HG02870 (cell line): ENCODE data around the gene BAHCC1.

Experiments used
- ATAC-seq: cut with Tn5 transposase; IDR thresholded peaks from one replicate; pipeline ENCODE4 v1.9.1; 2021; ENCODE audit warnings: mild to moderate bottlenecking, moderate library complexity; ENCODE audit not compliant: unreplicated experiment

The BAHCC1 gene

DNA sequence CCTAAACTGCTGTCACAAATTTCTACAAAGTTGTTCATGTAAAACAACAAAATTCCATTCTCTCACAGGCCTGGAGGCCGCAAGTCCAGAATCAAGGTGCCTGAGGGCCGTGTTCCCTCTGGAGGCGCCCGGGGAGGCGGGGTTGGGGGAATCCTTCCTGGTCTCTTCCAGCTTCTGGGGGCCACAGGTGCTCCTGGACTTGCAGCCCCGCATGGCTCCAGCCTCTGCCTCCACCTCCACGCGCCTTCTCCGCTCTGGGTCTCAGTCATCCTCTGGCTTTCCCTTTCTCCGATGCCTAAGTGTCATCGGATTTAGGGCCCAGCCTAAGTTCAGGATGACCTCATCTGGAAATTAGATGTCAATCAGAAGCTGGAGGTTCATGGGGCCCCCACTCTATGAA is 28.6 kb upstream of the BAHCC1 start:
- ATAC-seq: no peak

DNA sequence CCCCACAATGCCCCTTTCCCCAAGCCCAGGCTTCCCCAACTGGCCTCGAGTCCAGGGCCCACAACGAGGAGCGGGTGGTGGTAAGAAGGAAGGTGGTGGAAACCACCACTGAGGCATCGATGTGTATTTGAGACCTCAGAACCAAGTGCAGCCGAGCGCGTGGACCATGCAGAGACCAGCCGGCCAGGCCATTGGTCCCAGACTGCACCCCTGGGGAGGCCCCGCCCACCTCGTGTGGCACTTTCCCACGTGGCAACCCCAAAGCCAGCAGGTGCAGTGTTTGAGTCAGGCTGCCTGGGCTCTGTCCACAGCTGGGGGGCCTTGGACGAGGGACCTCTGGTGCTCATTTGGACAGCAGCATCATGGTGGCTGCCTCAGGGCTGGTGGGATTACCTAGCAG is 28.1 kb upstream of the BAHCC1 start:
- no peak for ATAC-seq

DNA sequence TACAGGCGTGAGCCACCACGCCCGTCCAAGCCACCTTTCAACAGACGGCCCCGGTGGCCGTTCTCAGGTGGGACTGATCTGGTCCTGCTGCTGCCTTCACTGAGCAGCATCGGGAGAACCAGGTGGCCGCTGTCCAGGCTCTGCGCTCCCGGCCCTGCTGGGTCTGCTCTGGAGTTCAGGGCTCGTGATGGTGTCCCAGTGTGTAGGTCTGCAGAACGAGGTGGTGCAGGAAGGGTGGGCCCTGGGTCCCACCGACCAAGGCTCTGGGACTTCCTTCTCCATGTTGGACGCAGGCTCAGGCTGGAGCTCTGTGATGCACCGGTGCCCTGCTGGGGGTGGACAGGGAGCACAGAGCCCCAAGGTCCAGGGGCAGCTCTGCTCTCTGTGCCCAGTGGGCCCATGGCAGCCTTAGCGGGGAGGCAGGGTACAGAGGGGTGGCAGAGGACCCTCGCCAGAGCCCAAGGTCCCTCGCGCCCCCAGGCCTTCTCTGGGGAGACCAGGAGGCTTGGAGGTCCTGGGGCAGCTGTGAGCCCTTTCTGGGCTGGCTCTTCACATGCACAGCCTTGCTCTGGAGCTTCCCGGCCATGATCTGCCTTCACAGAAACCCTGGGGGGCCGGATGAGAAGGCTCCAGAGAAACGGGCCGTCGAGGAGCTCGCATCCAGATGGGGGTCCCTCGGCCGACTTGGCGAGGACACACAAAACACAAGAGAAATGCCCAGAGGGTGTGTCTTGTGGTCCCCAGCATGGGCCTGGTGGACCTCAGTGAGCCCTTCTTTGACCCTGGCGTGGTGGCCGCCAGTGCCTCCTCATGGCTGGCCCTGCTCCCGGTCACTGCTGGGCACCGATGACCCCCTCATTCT is 26.9 kb upstream of the BAHCC1 start:
- no peak for ATAC-seq

DNA sequence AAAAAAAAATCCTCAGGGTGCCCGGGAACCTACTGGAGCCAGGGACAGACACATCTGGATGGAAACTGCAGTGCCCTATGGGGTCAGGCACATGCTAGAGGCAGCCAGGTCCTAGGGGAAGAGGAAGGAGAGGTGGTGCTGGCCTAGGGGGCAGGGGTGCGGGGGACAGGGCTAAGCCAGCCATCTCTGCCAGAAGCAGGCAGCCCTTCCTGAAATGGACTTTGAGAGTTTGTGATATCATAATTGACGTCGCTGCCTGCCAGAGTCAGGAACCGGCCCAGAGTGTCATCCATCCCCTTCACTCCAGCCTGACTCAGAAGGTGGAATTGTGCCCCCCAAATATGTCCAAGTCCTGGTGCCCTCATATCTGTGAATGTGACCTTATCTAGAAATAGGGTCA is 25.0 kb upstream of the BAHCC1 start:
- ATAC-seq: no peak

DNA sequence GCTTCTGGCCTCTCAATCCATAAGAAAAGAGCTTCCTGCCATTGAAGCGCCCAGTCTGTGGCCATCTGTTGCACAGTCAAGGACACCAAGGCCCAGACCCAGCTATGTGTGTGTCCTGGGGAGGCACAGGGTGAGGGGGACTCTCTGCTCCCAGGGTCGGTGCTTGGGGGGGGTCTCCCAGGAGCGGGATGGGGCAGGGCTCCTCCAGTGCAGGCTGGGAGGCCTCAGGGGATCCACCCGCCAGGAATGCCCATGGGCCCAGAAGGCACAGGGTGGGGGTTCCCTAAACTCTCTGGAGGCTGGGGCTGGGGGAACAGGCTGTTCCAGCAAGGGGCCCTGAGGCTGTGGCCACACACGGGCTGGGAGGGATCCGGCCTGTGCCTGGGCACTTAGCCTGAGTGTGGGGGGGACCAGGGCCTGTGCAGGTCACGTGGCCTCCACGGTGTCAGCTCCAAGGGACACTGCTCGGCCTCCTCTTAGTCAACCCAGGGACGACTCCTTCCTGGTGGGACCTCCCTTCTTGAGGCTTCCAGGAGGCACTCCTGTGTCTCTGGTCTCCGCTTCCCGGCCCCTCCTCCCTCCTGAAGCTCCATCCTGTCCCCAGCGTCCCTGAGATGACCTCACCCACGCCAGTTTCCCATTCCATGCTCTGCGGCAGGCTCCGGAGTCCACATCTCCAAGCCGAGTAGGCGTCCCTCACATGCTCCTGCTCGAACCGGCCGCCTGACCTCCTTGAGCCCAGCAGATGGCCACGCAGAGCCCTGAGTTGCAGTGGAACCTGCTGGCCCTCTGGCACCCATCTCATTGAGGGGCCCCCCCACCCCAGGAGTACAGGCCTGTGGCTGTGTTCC is 23.1 kb upstream of the BAHCC1 start:
- ATAC-seq: no peak

DNA sequence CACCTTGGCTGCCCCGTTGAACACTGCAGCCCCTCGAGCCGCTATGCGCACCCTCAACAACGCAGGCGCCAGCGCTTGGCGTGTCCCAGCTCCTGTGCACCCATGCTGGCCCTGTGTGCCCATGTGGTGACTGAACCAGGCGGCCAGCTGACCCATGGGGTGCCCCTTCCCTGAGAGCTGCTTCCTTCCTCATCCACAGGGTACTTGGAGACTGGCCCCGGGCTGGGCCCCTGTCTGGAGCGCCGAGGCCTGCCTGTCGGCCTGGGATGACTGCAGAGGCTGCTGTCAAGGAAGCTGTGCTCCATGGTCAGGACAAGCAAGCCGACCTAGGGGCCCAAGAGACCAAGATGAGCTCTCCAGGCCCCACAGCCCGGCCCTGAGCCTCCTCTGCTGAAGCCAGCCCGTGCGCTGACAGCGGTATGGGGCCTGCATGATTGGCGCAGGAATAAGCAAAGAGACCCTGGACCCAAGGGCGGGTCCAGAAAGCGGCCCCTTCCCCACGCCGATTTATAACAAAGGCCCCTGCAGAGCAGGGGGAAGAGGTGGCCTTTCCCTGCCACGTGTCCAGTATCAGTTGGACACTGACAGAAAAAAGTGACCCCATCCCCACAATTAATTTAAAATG is 21.6 kb upstream of the BAHCC1 start:
- ATAC-seq: no peak

DNA sequence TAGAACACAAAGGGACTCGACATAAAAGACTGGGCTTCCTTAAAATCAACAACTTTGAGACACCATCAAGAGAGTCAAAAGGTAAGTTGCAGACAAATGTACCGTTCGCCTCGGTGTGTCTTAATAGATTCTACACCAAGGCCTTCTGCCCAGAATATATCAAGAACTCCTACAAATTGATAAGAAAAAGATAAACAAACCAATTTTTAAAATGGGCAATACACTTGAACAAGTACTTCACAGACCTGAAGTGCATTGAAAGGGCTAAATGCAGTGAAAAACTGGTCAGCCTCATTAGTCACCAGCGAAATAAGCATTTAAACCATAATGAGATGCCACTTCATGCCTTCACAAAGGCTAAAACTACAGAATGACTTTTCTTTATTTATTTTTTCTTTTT is 20.4 kb upstream of the BAHCC1 start:
- ATAC-seq: no peak

DNA sequence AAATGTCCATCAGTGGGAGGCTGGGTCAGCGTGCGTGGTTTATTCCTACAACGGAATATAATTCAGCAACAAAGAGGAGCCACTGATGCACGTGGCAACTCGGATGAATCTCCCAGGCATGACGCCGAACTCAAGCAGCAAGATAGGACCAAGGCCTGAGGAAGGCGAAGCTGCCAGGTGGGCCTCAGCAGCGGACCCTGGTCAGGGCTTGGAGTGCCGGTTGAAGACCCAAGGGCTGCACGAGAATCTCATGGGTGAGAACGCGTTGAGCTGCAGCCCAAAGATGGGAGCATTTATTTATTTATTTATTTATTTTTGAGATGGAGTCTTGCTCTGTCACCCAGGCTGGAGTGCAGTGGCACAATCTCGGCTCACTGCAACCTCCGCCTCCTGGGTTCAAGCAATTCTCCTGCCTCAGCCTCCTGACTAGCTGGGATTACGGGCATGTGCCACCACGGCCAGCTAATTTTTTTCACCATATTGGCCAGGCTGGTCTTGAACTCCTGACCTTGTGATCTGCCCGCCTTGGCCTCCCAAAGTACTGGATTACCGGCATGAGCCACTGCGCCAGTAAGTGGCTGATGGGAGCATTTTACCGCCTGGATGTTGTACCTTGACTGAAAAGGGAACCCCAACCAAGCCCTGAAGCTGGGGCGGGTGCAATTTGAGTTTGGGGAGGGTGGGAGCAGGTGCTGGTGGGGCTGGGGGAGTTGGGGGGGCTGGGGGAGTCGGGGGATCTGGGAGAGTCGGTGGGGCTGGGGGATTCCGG is 18.1 kb upstream of the BAHCC1 start:
- ATAC-seq: no peak

DNA sequence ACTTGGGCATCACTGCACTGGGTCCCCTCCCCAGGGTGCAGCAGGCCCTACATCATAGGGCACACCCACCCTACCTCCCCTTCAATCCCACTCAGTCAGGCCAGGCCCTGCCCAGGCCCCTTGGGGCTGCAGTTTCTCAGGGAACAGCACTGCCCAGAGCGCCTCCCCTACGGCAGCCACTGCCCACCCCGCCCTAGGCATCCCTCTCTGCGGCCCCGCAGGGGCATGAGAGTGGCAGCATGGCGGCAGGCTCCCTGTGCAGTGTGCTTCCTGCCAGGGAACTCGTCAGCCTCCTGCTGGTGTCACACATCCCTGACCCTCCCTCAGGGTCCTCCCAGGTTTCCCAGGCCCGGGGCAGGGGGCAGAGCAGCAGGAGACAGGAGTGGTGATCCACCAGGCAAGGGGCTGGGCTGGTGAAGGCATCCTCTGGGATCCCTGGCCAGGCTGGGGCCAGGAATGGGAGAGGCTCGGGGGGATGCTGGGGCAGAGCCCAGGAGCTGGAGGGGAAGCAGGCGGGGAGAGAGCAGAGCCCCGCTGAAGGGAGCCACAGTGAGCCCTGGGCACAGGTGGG is 16.2 kb upstream of the BAHCC1 start:
- no peak for ATAC-seq

DNA sequence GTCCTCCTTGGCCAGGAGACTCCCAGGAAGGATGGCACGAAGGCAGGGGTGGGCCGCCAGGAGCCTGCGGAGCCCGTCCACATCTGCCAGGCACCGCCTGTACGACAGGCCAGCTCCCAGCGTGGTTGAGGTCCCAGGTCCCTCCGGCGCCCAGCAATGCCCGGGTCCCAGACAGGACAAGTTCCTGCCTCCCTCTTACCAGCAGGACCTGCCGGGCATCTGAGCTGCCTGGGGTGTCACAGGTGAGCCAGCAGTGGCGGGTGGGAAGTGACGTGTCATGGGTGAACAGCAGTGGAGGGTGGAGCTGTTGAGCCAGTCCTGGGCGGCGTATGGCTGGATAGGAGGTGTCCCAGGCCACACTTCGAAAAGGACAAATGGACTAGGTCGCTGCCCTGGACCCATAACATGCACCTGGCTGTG is 15.7 kb upstream of the BAHCC1 start:
- ATAC-seq: no peak

DNA sequence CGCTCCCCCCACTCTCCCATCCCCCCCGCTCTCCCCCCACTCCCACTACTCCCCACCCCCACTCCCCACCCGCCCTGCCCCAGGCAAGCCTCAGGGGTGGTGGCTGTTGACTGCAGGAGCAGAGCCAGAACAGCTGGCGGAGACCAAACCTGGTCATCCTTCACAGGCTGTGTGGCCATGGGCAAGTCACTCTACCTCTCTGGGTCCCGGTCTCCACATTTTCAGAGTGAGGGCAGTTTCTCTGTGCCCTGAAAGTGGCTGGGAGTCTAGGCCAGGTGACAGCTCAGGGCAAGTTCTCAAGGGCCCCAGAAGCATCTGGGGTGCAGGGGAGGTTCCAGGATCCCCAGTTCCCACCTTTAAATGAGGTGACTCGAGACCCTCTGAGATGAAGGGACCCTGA is 15.1 kb upstream of the BAHCC1 start:
- ATAC-seq: no peak

DNA sequence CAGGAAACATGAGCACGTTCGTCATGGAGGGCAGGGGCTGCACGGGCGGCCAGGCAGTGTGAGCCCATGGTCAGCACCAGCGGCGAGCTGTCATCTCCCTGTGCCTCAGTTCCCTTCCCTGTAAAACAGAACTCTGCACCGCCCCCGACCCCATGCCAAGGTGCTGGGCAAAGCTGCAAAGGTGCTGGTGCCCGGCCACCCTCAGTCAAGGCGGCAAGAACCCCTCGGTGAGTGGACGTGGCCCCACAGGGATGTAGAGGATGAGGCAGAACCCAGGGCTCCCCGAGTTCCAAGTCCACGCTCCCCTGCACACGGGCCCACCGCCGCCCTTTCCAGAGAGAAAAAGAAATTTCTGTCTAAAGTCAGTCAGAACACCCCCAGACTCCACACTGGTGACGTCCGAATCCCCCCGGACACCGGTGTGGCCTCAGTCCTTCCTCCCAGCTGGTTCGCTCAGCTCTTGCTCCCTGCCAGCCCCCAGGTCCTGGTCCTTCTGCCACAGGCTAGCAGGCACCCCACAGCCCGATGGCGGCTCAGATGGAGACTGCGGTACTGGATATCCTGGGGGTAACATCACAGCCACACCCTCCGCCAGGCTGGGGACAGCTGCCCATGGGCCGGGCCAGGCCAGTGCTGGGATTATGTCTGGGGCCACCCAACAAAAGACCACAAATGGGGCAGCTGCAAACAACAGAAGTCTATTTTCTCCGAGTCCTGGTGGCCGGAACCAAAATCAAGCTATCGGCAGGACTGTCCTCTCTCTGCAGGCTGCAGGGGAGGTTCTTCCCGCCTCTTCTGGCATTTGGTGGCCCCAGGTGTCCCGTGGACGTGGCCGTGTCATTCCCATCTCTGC is 14.4 kb upstream of the BAHCC1 start:
- no peak for ATAC-seq

DNA sequence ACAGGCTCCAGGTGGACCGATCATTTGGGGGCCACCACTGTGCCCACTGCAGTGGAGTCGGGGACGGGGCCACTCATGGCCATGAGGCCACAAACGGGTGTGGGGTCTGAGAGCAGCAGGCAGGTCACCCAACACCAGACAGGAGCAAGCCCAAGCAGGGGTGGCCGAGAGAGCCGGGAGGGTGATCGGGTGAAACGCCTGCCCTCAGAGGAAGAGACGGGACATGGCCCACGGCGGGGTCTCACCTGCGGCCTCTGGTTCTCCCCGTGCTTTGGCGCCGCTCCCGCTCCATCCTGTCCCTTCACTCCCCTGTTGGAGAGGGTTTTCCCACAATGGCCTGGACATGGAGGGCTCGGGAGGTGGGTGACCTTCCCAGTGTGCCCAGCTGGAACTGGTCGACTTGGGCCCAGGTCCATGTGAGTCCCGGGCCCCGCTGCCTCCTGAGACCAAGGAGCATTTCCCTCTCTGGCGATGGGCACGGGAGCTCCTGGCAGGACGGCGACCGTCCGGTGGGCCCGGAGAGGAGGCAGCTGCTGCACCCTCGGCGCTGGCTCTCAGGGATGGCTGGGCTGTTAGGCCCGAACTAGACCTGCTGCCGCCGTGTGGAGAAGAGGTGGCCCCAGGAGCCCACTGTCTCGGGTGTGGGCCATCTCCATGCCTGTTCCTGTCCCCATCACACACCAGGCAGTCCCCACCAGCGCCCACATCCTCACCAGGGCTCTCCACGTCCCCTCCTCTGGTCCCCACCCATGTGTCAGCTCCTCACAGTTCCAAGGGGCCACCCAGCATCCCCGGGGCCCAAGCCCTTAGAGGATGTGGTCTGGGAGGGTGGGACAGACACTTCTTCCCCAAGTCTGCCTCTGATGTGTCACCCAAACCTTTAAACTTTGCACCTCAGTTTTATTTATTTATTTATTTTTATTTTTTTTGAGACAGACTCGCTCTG is 13.4 kb upstream of the BAHCC1 start:
- no peak for ATAC-seq

DNA sequence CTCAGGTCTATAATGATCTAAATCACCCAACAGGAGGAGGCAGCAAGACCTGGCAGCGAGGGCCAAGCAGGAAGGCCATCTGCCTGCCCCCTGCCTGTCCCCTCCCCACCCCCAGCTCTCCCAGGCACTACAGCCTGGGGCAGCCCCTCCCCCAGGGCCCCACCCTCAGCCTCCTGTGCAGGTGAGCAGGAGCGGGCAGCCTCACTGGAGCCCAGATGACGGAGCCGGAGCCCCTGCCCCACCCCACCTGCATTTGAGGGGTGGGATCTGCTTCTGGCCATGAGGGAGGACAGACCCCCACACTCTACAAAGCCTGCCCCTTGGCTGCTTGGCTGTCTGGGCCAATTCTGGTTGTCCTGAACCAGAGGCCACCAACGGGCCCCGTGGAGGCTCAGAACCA is 12.4 kb upstream of the BAHCC1 start:
- no peak for ATAC-seq

DNA sequence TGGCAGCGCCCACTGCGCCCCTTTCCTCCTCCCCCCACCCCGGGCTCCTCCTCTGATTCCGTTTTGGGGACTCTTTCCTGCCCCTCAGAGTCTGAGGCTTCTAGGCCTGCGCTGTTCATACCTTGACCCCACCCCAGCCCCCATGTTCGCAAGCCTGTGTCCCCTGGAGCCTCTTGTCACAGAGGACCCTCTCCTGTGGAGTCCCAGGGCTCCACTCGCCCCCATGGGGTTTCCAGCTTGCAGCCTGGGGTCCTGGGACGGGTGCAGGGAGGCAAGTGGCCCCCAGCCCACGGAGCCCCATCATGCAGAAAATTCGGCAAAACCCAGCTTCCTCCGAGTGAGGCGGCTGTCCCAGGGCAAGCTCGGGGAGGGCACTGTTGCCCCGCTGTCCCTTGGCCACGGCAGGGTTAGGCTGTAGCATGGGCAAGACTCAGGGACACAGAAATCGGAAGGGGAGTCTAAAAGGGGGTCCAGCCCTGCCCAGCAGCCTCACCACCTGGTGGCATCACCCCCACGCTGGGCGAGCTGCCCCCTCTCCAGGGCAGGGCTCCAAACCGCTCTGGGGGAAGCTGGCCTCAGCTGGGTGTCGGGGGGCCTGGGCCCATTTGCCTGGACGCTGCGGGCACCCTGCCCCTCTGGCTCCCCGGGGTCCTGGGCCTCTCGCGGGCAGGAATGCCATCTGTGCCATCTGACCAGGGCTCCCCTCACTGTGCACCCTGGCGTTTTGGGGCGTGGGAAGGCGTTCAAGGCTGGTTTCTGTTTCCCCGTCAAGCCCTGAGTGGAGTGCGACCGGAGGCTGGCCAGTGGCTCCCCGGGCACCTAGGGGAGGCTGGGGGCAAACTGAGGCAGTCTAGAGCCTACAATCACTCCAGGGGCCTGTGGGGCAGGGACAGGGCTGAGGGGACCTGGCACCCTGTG is 11.5 kb upstream of the BAHCC1 start:
- no peak for ATAC-seq

DNA sequence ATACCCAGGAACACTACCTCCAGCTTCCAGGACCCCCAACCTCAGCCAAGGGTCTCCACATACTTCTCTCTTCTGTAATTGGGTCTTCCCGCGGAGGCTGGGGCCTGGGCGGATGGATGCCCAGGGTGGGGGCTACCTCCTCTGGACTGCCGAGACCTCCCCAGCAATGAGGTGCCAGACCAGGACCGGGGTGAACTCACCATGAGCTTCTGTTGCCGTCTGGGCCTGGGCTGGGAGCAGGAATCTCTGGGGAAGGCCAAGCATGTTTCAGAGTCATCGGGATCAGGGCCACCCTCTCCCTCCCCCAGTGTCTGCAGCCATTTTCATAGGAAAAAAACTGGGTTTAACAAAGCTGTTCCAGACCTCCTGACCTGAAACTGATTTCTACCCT is 10.3 kb upstream of the BAHCC1 start:
- ATAC-seq: no peak

DNA sequence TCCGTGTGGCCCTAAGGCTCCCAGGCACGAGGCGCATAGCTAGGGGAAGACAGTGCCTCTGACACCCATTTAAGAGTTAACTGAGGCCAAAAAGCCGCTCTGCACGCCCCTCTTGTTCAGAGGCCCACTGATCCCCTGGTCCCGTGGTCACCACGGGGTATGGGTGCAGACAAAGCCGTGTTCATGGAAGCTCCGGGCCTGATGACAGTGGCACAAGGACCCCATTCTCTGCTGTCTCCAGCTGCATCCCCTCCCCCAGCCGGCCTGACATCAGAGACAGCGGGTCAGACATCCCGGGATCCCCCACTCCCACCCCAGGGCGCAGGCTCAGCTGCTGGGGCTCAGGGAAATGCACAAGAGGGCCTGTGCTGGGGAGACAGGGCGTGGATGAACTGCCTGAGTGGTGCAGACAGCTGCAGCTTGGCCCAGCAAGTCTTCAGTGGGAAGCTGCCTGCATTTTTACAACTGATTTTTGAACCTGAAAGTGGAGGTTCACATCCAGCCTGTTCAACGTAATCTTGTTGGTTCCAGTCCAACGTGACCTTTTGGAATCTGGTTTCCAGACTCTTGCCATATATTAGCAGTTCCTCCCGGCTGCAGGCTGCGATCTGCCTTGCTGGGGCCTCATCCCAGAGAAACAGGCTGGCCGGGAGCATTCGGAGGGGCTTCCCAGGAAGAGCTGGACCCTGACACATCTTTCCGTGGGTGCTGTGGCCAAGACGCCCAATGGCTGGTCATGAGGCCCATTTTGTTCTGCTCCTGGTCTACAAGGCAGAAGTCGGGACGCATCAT is 9.7 kb upstream of the BAHCC1 start:
- no peak for ATAC-seq
